Glutamatergic neuron (in vitro differentiated cells): ENCODE results near the gene IFNL4. TPM values are rescaled to one million over a fixed set of nuclear protein-coding genes. Genes with fewer than 3 reads are reported as not detected.

Experiments
- DNase-seq: peaks from one replicate; pipeline ENCODE4 v3.0.0; 2022
- H3K27ac Mint-ChIP-seq: one replicate; pipeline ENCODE4 v1.8.0; 2020; ENCODE audit warnings: mild to moderate bottlenecking, mixed read lengths, inconsistent platforms; ENCODE audit not compliant: unreplicated experiment
- H3K27me3 Mint-ChIP-seq: one replicate; pipeline ENCODE4 v1.8.0; 2020; ENCODE audit warnings: mild to moderate bottlenecking, moderate library complexity, mixed read lengths, inconsistent platforms; ENCODE audit not compliant: unreplicated experiment
- H3K36me3 Mint-ChIP-seq: one replicate; pipeline ENCODE4 v1.8.0; 2020; ENCODE audit warnings: mild to moderate bottlenecking, mixed read lengths, inconsistent platforms; ENCODE audit not compliant: unreplicated experiment
- H3K4me1 Mint-ChIP-seq: one replicate; pipeline ENCODE4 v1.8.0; 2020; ENCODE audit warnings: mild to moderate bottlenecking, low read depth, mixed read lengths, inconsistent platforms; ENCODE audit not compliant: unreplicated experiment
- H3K4me3 Mint-ChIP-seq: one replicate; pipeline ENCODE4 v1.8.0; 2020; ENCODE audit warnings: mild to moderate bottlenecking, mixed read lengths, inconsistent platforms; ENCODE audit not compliant: unreplicated experiment
- H3K9me3 Mint-ChIP-seq: one replicate; pipeline ENCODE4 v1.8.0; 2020; ENCODE audit warnings: mild to moderate bottlenecking, moderate library complexity, mixed read lengths, inconsistent platforms; ENCODE audit not compliant: unreplicated experiment
- CTCF ChIP-seq: fragments of 200-600 bp; sonication (generic); IDR thresholded peaks from one replicate; pipeline ENCODE4 v1.5.0; 2021; ENCODE audit not compliant: partially characterized antibody, unreplicated experiment
- total RNA-seq: library from RNA; stranded (reverse); fragmentation: NEBNext Ultra II Directional; extraction: Animal tissue kit (Norgen Biotek cat#: 25700); gene quantifications from one replicate; pipeline ENCODE4 v1.2.1, GENCODE V29; 2021; ENCODE audit not compliant: unreplicated experiment

IFNL4 gene
- total RNA-seq, 1 donor from 2014 or later, result not detected

- no peak within 1 kb of the TSS for H3K4me3 Mint-ChIP-seq
- no peaks in the 10 kb centered on the region for H3K9me3 Mint-ChIP-seq
- H3K4me1 Mint-ChIP-seq, result peaks cover 11% of the 10 kb centered on the region
- peaks cover 5% of the 10 kb centered on the region for H3K27me3 Mint-ChIP-seq
- H3K36me3 Mint-ChIP-seq, result no peaks in the 10 kb centered on the region
- H3K27ac Mint-ChIP-seq, result no peak within 1 kb of the TSS
- DNase-seq, result no peak
- TF ChIP-seq CTCF, result no peak
Observed at GRCh38 chr19:39203372-39204341, 45.0 kb downstream of the IFNL4 start, which contains the start of gene SYCN. SYCN (minus strand) TSS chr19:39204263; CDS start chr19:39204254, 9 bp downstream.

GRCh38 chr19:39202998-39203355 is 45.7 kb downstream of the IFNL4 start:
- Mint-ChIP-seq H3K9me3 (no peaks in the 10 kb centered on the region), H3K27ac (no peak overlapping the region), H3K36me3 (no peaks in the 10 kb centered on the region), H3K4me3 (no peak overlapping the region), H3K27me3 (peaks cover 7% of the 10 kb centered on the region), H3K4me1 (peaks cover 11% of the 10 kb centered on the region)
- no peak for DNase-seq
- TF ChIP-seq CTCF, result no peak

GRCh38 chr19:39200803-39201115 is 47.9 kb downstream of the IFNL4 start:
- Mint-ChIP-seq H3K4me3 (no peak overlapping the region), H3K4me1 (peaks cover 13% of the 10 kb centered on the region), H3K27ac (no peak overlapping the region), H3K9me3 (peaks cover 6% of the 10 kb centered on the region), H3K36me3 (no peaks in the 10 kb centered on the region), H3K27me3 (peaks cover 13% of the 10 kb centered on the region)
- no peak for TF ChIP-seq CTCF
- DNase-seq, result no peak

- no peak for TF ChIP-seq CTCF
- Mint-ChIP-seq H3K27me3 (peaks cover 13% of the 10 kb centered on the region), H3K27ac (no peak overlapping the region), H3K9me3 (peaks cover 9% of the 10 kb centered on the region), H3K36me3 (no peaks in the 10 kb centered on the region), H3K4me1 (peaks cover 13% of the 10 kb centered on the region), H3K4me3 (no peak overlapping the region)
- no peak for DNase-seq
Observed at GRCh38 chr19:39200066-39200802, 48.4 kb downstream of the IFNL4 start.

GRCh38 chr19:39199025-39199424 is 49.6 kb downstream of the IFNL4 start:
- no peak overlapping the region for H3K4me3 Mint-ChIP-seq
- H3K27me3 Mint-ChIP-seq, result peaks cover 13% of the 10 kb centered on the region

More at GRCh38 chr19:39199025-39199424, 49.6 kb downstream of the IFNL4 start:
- no peaks in the 10 kb centered on the region for H3K36me3 Mint-ChIP-seq
- H3K27ac Mint-ChIP-seq, result no peak overlapping the region
- DNase-seq, result peak; percentile 41
- peaks cover 12% of the 10 kb centered on the region for H3K9me3 Mint-ChIP-seq
- H3K4me1 Mint-ChIP-seq, result peaks cover 13% of the 10 kb centered on the region
- no peak for TF ChIP-seq CTCF
